T-cell (primary cell): ENCODE measurements around the gene ATP9B. TPM values are rescaled to one million over a fixed set of nuclear protein-coding genes. Genes with fewer than 3 reads are reported as not detected.

Experiments
- ATAC-seq, 4 experiments: fragments of 200-7000 bp in 3 of 4; fragments of 150-1000 bp in 1 of 4; cut with Tn5 transposase; replicated peaks in 1 of 4; 1 replicate in 3 of 4; 2 replicates in 1 of 4; pipeline ENCODE4 v1.10.0; 2021; ENCODE audit warnings: moderate library complexity in 3 of 4, mild to moderate bottlenecking in 2 of 4, moderate number of reproducible peaks in 1 of 4
- CTCF ChIA-PET, 2 donors: fragments of 300-600 bp; sonication (Branson Sonifier 250); formaldehyde crosslinking; loops; one replicate each; lab custom pipeline; 2022; ENCODE audit warnings: antibody characterized with exemption in 2 of 2; lab: Charles Lee
- POLR2A ChIA-PET, 2 donors: fragments of 300-600 bp; sonication (Branson Sonifier 250); formaldehyde crosslinking; loops; one replicate each; lab custom pipeline; 2022; ENCODE audit warnings: antibody characterized with exemption in 2 of 2; lab: Charles Lee
- DNase-seq, 35 experiments: peaks; one replicate each; pipeline versions ENCODE4 v3.0.0 to v3.0.0-alpha.2; 2013 to 2023
- H3K27ac ChIP-seq: one replicate; pipeline ENCODE4 v1.5.1; 2013; ENCODE audit warnings: low read length
- H3K27me3 ChIP-seq, 2 experiments: replicated peaks in 1 of 2; 1 replicate in 1 of 2; 2 replicates in 1 of 2; pipeline versions ENCODE4 v1.6.1 to v1.7.0; 2013; ENCODE audit warnings: low read length in 1 of 2, mixed read lengths in 1 of 2; ENCODE audit not compliant: control insufficient read depth in 2 of 2, insufficient read depth in 2 of 2; ENCODE audit errors: extremely low read depth in 1 of 2
- H3K36me3 ChIP-seq, 2 donors: 1 replicate in 1 of 2; 2 replicates in 1 of 2; pipeline versions ENCODE4 v1.6.1 to v1.7.0; 2013; ENCODE audit warnings: low read length in 1 of 2; ENCODE audit not compliant: control insufficient read depth in 2 of 2, insufficient read depth in 1 of 2; ENCODE audit errors: extremely low read depth in 1 of 2
- H3K4me1 ChIP-seq, 2 experiments: 1 replicate in 1 of 2; 2 replicates in 1 of 2; pipeline versions ENCODE4 v1.6.1 to v1.7.0; 2013; ENCODE audit warnings: low read length in 2 of 2, mixed read lengths in 1 of 2; ENCODE audit not compliant: insufficient read depth in 2 of 2, control insufficient read depth in 1 of 2; ENCODE audit errors: extremely low read depth in 1 of 2
- H3K4me3 ChIP-seq, 2 donors: 1 replicate in 1 of 2; 2 replicates in 1 of 2; pipeline versions ENCODE4 v1.5.1 to v1.7.0; 2013; ENCODE audit warnings: mild to moderate bottlenecking in 2 of 2, low read length in 1 of 2, moderate library complexity in 1 of 2; ENCODE audit not compliant: control insufficient read depth in 1 of 2; ENCODE audit errors: extremely low read depth in 1 of 2
- H3K9me3 ChIP-seq: 2 replicates; pipeline ENCODE4 v1.7.0; 2013
- H3K27ac Mint-ChIP-seq, 2 donors: one replicate each; pipeline ENCODE4 v1.8.0; 2020 to 2021; ENCODE audit warnings: mild to moderate bottlenecking in 2 of 2, mixed read lengths in 2 of 2
- H3K27me3 Mint-ChIP-seq, 2 donors: one replicate each; pipeline ENCODE4 v1.8.0; 2021 to 2022; ENCODE audit warnings: mixed read lengths in 2 of 2
- H3K36me3 Mint-ChIP-seq: one replicate; pipeline ENCODE4 v1.8.0; 2021; ENCODE audit warnings: mixed read lengths
- H3K4me1 Mint-ChIP-seq, 3 donors: one replicate each; pipeline ENCODE4 v1.8.0; 2020 to 2022; ENCODE audit warnings: mixed read lengths in 3 of 3, mild to moderate bottlenecking in 1 of 3
- H3K4me3 Mint-ChIP-seq, 3 donors: one replicate each; pipeline ENCODE4 v1.8.0; 2020 to 2022; ENCODE audit warnings: mild to moderate bottlenecking in 3 of 3, mixed read lengths in 3 of 3, moderate library complexity in 3 of 3
- H3K9me3 Mint-ChIP-seq, 3 donors: one replicate each; pipeline ENCODE4 v1.8.0; 2020 to 2022; ENCODE audit warnings: mixed read lengths in 3 of 3
- WGBS: methylation state at CpG from one replicate; pipeline ENCODE4 v1.1.5; 2013; ENCODE audit warnings: missing lambda C conversion rate; ENCODE audit not compliant: insufficient coverage; 5-methylcytosine and 5-hydroxymethylcytosine counted together
- total RNA-seq, 35 experiments: library from RNA in 6 of 35; stranded (reverse) in 6 of 35; fragments of 120-200 nt in 1 of 35; gene quantifications; one replicate each; pipeline versions ENCODE4 v1.2.1 to v1.2.4 and lab custom pipeline; 2013 to 2026

ATP9B gene
- total RNA-seq, 5 donors from 2014 or later (not counting 1 experiment from before 2014, with no cell fraction given), result 54.1 to 95.2 (median 65.4) TPM

GRCh38 chr18:79294235-79294634, 225.0 kb downstream of the ATP9B start:
- H3K4me3 Mint-ChIP-seq, result no peak overlapping the region
- H3K36me3 Mint-ChIP-seq, result peaks cover 48% of the 10 kb centered on the region

GRCh38 chr18:79299272-79299671, 230.1 kb downstream of the ATP9B start:
- no peaks in the 10 kb centered on the region for H3K4me1 ChIP-seq
- Mint-ChIP-seq H3K27ac (no peak overlapping the region), H3K27me3 (no peaks in the 10 kb centered on the region), H3K4me3 (no peak overlapping the region), H3K36me3 (peaks cover 37% of the 10 kb centered on the region), H3K9me3 (no peaks in the 10 kb centered on the region), H3K4me1 (no peaks in the 10 kb centered on the region)
- CTCF ChIA-PET, result no interaction called here
- POLR2A ChIA-PET, result no interaction called here
- ATAC-seq (no peak), DNase-seq (no peak)
- 100% methylated on average over 2 of the region's 2 CpGs for WGBS
- H3K27me3 ChIP-seq, result no peaks in the 10 kb centered on the region
- H3K36me3 ChIP-seq, result peaks cover 11 to 31% of the 10 kb centered on the region in 2 donors
- H3K27ac ChIP-seq, result no peak overlapping the region
- no peaks in the 10 kb centered on the region for H3K9me3 ChIP-seq
- no peak overlapping the region for H3K4me3 ChIP-seq

More at GRCh38 chr18:79294235-79294634, 225.0 kb downstream of the ATP9B start:
- Histone ChIP-seq H3K36me3 (peaks cover under 1 to 27% of the 10 kb centered on the region in 2 donors), H3K9me3 (no peaks in the 10 kb centered on the region), H3K4me1 (no peaks in the 10 kb centered on the region), H3K4me3 (no peak overlapping the region), H3K27ac (no peak overlapping the region), H3K27me3 (no peaks in the 10 kb centered on the region)
- no peak for ATAC-seq
- DNase-seq, result no peak
- CTCF ChIA-PET, result no interaction called here
- H3K27me3 Mint-ChIP-seq, result no peaks in the 10 kb centered on the region
- 92% methylated on average over 10 of the region's 10 CpGs for whole genome bisulfite sequencing
- H3K4me1 Mint-ChIP-seq, result peaks cover 9 to 17% (median 15%) of the 10 kb centered on the region in 3 donors
- H3K9me3 Mint-ChIP-seq, result no peaks in the 10 kb centered on the region
- POLR2A ChIA-PET, result no interaction called here
- no peak overlapping the region for H3K27ac Mint-ChIP-seq

GRCh38 chr18:79299711-79300110, 230.5 kb downstream of the ATP9B start:
- no peaks in the 10 kb centered on the region for H3K27me3 ChIP-seq

GRCh38 chr18:79300413-79300812, 231.2 kb downstream of the ATP9B start:
- peaks cover 11 to 41% of the 10 kb centered on the region in 2 donors for H3K36me3 ChIP-seq
- 98% methylated on average over 7 of the region's 9 CpGs for WGBS
- CTCF ChIA-PET, result no interaction called here

More at GRCh38 chr18:79299711-79300110, 230.5 kb downstream of the ATP9B start:
- CTCF ChIA-PET, result no interaction called here
- ATAC-seq (no peak), DNase-seq (no peak)
- H3K36me3 ChIP-seq, result peaks cover 11 to 35% of the 10 kb centered on the region in 2 donors
- Mint-ChIP-seq H3K27ac (no peak overlapping the region), H3K36me3 (peaks cover 36% of the 10 kb centered on the region), H3K27me3 (no peaks in the 10 kb centered on the region), H3K4me1 (no peaks in the 10 kb centered on the region), H3K4me3 (no peak overlapping the region), H3K9me3 (no peaks in the 10 kb centered on the region)
- WGBS, result 98% methylated on average over 8 of the region's 8 CpGs
- H3K4me3 ChIP-seq, result no peak overlapping the region
- no peak overlapping the region for H3K27ac ChIP-seq
- no peaks in the 10 kb centered on the region for H3K4me1 ChIP-seq
- H3K9me3 ChIP-seq, result no peaks in the 10 kb centered on the region
- POLR2A ChIA-PET, result no interaction called here

GRCh38 chr18:79302120-79302519, 232.9 kb downstream of the ATP9B start:
- ATAC-seq (no peak), DNase-seq (no peak)
- Histone ChIP-seq H3K27ac (no peak overlapping the region), H3K9me3 (no peaks in the 10 kb centered on the region), H3K4me3 (no peak overlapping the region), H3K27me3 (no peaks in the 10 kb centered on the region), H3K4me1 (no peaks in the 10 kb centered on the region), H3K36me3 (peaks cover 11 to 48% of the 10 kb centered on the region in 2 donors)
- WGBS, result 92% methylated on average over 10 of the region's 15 CpGs
- Mint-ChIP-seq H3K27me3 (no peaks in the 10 kb centered on the region), H3K27ac (no peak overlapping the region), H3K9me3 (no peaks in the 10 kb centered on the region), H3K4me3 (no peak overlapping the region), H3K36me3 (peaks cover 46% of the 10 kb centered on the region), H3K4me1 (no peaks in the 10 kb centered on the region)
- ChIA-PET CTCF (no interaction called here), POLR2A (interaction anchor here in 1 of 2 donors (0.5 kb wide), 1 partner anchor 62 kb away, joined by 3 read pairs; no protein-coding TSS in a partner anchor)

More at GRCh38 chr18:79300413-79300812, 231.2 kb downstream of the ATP9B start:
- H3K36me3 Mint-ChIP-seq, result peaks cover 42% of the 10 kb centered on the region
- H3K27ac Mint-ChIP-seq, result no peak overlapping the region
- POLR2A ChIA-PET, result no interaction called here
- DNase-seq (no peak), ATAC-seq (no peak)
- no peaks in the 10 kb centered on the region for H3K27me3 ChIP-seq
- H3K9me3 ChIP-seq, result no peaks in the 10 kb centered on the region
- no peaks in the 10 kb centered on the region for H3K4me1 ChIP-seq
- no peaks in the 10 kb centered on the region for H3K27me3 Mint-ChIP-seq
- no peaks in the 10 kb centered on the region for H3K9me3 Mint-ChIP-seq
- no peak overlapping the region for H3K4me3 Mint-ChIP-seq
- H3K4me1 Mint-ChIP-seq, result no peaks in the 10 kb centered on the region
- no peak overlapping the region for H3K27ac ChIP-seq
- H3K4me3 ChIP-seq, result no peak overlapping the region

GRCh38 chr18:79305911-79306310, 236.7 kb downstream of the ATP9B start:
- Mint-ChIP-seq H3K27ac (no peak overlapping the region), H3K27me3 (no peaks in the 10 kb centered on the region), H3K36me3 (peaks cover 54% of the 10 kb centered on the region), H3K4me3 (no peak overlapping the region), H3K4me1 (peaks cover 0 to 2% (median 0%) of the 10 kb centered on the region in 3 donors), H3K9me3 (no peaks in the 10 kb centered on the region)
- Histone ChIP-seq H3K9me3 (no peaks in the 10 kb centered on the region), H3K27ac (no peak overlapping the region), H3K4me1 (no peaks in the 10 kb centered on the region), H3K4me3 (no peak overlapping the region), H3K36me3 (peaks cover 2 to 47% of the 10 kb centered on the region in 2 donors), H3K27me3 (no peaks in the 10 kb centered on the region)
- ATAC-seq, result no peak
- DNase-seq, result no peak
- ChIA-PET CTCF (no interaction called here), POLR2A (no interaction called here)
- WGBS, result 91% methylated on average over 4 of the region's 9 CpGs
